H1 (cell line): ENCODE results near the gene AGAP1.

Experiments used
- CBX8 ChIP-seq: fragments of 300-800, 300-1000 bp; sonication (generic); IDR thresholded peaks from 2 replicates; pipeline ENCODE4 v1.7.1; 2016; ENCODE audit warnings: low read depth, low read length, borderline replicate concordance
- CEBPB ChIP-seq: IDR thresholded peaks from 2 replicates; pipeline ENCODE4 v1.6.1; 2012; ENCODE audit warnings: low read depth, low read length
- CTCF ChIP-seq, 3 experiments: IDR thresholded peaks; 1 replicate in 2 of 3; 2 replicates in 1 of 3; pipeline versions ENCODE4 v1.5.1 to v1.6.1; 2011; ENCODE audit warnings: low read length in 3 of 3, mild to moderate bottlenecking in 3 of 3, inconsistent platforms in 2 of 3, low read depth in 1 of 3, moderate library complexity in 1 of 3; ENCODE audit not compliant: insufficient read depth in 1 of 3; ENCODE audit errors: control extremely low read depth in 1 of 3
- KDM1A ChIP-seq: fragments of 200-600, 300-600 bp; sonication (generic); IDR thresholded peaks from 2 replicates; pipeline ENCODE4 v1.7.1; 2016; ENCODE audit warnings: mild to moderate bottlenecking, low read length, borderline replicate concordance
- POLR2AphosphoS5 ChIP-seq: IDR thresholded peaks from 2 replicates; pipeline ENCODE4 v1.6.1; 2011; ENCODE audit warnings: low read depth, low read length

GRCh38 chr2:236012155-236012554 lies 518.3 kb downstream of the AGAP1 start:
- TF ChIP-seq CBX8, result no peak
- TF ChIP-seq CTCF (IDR thresholded peaks at IDR 0.05; ENCODE audit: control extremely low read depth in 1 of 3, insufficient read depth in 1 of 3, low read depth in 1 of 3, low read length in 3 of 3), result no peak
- TF ChIP-seq KDM1A, result no peak
- peak; percentile 49; the same call in 1 of the 2 replicates for TF ChIP-seq CEBPB
- TF ChIP-seq POLR2AphosphoS5, result no peak
